Right atrium auricular region (tissue), 2 donors: ENCODE measurements around the gene ANAPC7. TPM values are rescaled to one million over a fixed set of nuclear protein-coding genes. Genes with fewer than 3 reads are reported as not detected.
A peak's percentile ranks its signal among the peaks of the same experiment; 100 is the strongest.
"Not testable (repeated sequence)": the region's sequence is repeated elsewhere in the genome, so short reads cannot be mapped to it uniquely, and the experiment has no call there.

Experiments
- DNase-seq: peaks from one replicate; pipeline ENCODE4 v3.0.0-alpha.2; 2019; ENCODE audit warnings: low spot score
- H3K27ac ChIP-seq, 2 donors: fragments of 200-600 bp; sonication (generic); 1 replicate in 1 of 2; 2 replicates in 1 of 2; pipeline ENCODE4 v1.5.1; 2016 to 2019
- H3K27me3 ChIP-seq, 2 donors: fragments of 200-600 bp; sonication (generic); one replicate each; pipeline versions ENCODE4 v1.5.1 to v1.6.0; 2017 to 2019
- H3K36me3 ChIP-seq: fragments of 200-600 bp; sonication (generic); one replicate; pipeline ENCODE4 v1.5.1; 2016
- H3K4me1 ChIP-seq, 2 donors: fragments of 200-600 bp; sonication (generic); one replicate each; pipeline versions ENCODE4 v1.5.1 to v1.6.0; 2017 to 2019
- H3K4me3 ChIP-seq, 2 donors: fragments of 200-600 bp; sonication (generic); 1 replicate in 1 of 2; 2 replicates in 1 of 2; pipeline ENCODE4 v1.5.1; 2017 to 2019; ENCODE audit warnings: mild to moderate bottlenecking in 1 of 2, moderate library complexity in 1 of 2
- H3K9me3 ChIP-seq, 2 donors: fragments of 200-600 bp; sonication (generic); one replicate each; pipeline ENCODE4 v1.5.1; 2019
- total RNA-seq, 2 donors: library from RNA; depleted of rRNA; stranded (reverse); fragments of >200 nt; gene quantifications; one replicate each; pipeline ENCODE4 v1.1.0, GENCODE V29; 2016
- TF ChIP-seq, protein P1 (sequence below), 2 donors: fragments of 200-600 bp; sonication (generic); IDR thresholded peaks; one replicate each; pipeline ENCODE4 v1.5.1; 2019; ENCODE audit warnings: antibody characterized with exemption in 2 of 2

Gene ANAPC7
- total RNA-seq, 2 donors from 2014 or later, result 30.4 to 30.9 TPM

- H3K27me3 ChIP-seq, result no peaks in the 10 kb centered on the region
- peaks cover 0 to 26% of the 10 kb centered on the region in 2 donors for H3K4me1 ChIP-seq
- no peaks in the 10 kb centered on the region for H3K9me3 ChIP-seq
- no peak for DNase-seq
- TF ChIP-seq, protein P1, sequence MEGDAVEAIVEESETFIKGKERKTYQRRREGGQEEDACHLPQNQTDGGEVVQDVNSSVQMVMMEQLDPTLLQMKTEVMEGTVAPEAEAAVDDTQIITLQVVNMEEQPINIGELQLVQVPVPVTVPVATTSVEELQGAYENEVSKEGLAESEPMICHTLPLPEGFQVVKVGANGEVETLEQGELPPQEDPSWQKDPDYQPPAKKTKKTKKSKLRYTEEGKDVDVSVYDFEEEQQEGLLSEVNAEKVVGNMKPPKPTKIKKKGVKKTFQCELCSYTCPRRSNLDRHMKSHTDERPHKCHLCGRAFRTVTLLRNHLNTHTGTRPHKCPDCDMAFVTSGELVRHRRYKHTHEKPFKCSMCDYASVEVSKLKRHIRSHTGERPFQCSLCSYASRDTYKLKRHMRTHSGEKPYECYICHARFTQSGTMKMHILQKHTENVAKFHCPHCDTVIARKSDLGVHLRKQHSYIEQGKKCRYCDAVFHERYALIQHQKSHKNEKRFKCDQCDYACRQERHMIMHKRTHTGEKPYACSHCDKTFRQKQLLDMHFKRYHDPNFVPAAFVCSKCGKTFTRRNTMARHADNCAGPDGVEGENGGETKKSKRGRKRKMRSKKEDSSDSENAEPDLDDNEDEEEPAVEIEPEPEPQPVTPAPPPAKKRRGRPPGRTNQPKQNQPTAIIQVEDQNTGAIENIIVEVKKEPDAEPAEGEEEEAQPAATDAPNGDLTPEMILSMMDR (IDR thresholded peaks at IDR 0.05), result no peak
- H3K27ac ChIP-seq, result no peak overlapping the region
- peaks cover 4% of the 10 kb centered on the region for H3K36me3 ChIP-seq
- H3K4me3 ChIP-seq, result no peak overlapping the region
Measured at GRCh38 chr12:110367181-110367864, 36.2 kb downstream of the ANAPC7 start.

GRCh38 chr12:110366321-110367142, 37.0 kb downstream of the ANAPC7 start:
- H3K4me1 ChIP-seq, result peaks cover 0 to 18% of the 10 kb centered on the region in 2 donors
- TF ChIP-seq, protein P1 (IDR thresholded peaks at IDR 0.05), result no peak
- no peaks in the 10 kb centered on the region for H3K9me3 ChIP-seq
- no peaks in the 10 kb centered on the region for H3K27me3 ChIP-seq
- H3K4me3 ChIP-seq, result no peak overlapping the region
- no peak overlapping the region for H3K27ac ChIP-seq
- H3K36me3 ChIP-seq, result no peaks in the 10 kb centered on the region
- DNase-seq, result no peak

DNA sequence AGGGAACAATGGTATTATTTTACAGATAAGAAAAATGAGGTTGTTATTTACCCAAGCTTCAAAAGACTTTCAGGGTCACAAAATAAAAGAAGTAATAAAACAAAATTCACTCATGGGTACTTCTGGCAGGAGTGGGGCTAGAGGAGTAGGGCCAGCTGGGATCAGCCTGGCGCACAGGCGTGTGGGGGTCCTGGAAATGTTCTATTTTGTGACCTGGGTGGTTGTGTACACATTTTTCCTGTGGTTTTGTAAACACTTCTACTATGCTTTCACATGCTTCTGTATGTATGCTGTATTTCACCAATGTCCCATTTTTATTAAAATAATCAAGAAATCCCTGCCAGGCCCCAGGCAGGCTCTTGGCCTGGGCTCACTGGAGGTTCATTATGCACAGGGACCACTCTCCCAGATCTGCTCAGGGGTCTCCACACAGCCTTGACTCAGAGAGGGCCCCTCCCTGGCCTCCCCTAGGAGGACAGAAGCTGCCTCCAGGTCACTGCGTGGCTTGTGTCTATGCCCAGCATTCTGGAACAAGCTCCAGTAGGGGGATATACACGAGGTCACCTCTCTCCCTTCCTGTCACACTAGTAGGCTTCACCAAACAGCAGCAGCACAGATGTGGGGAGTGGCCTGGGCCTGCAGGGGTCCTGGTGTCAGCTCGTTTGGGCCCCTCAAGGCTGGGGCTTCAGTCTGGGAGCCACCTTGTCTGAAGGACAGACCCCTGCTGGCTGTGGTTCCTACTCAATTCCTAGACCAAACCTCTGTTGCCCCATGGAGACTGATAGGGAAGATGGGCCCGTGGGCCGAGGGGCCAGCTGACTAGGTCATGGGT, 37.8 kb downstream of the ANAPC7 start:
- TF ChIP-seq, protein P1 (IDR thresholded peaks at IDR 0.05), result no peak
- Histone ChIP-seq H3K4me3 (no peak overlapping the region), H3K27ac (no peak overlapping the region), H3K27me3 (no peaks in the 10 kb centered on the region), H3K9me3 (no peaks in the 10 kb centered on the region), H3K36me3 (no peaks in the 10 kb centered on the region), H3K4me1 (peaks cover 0 to 11% of the 10 kb centered on the region in 2 donors)
- DNase-seq, result no peak

GRCh38 chr12:110361216-110361615, 42.3 kb downstream of the ANAPC7 start:
- DNase-seq, result no peak
- H3K36me3 ChIP-seq, result no peaks in the 10 kb centered on the region
- no peaks in the 10 kb centered on the region for H3K4me1 ChIP-seq
- H3K27ac ChIP-seq, result no peak overlapping the region
- TF ChIP-seq, protein P1 (IDR thresholded peaks at IDR 0.05), result no peak
- no peaks in the 10 kb centered on the region for H3K9me3 ChIP-seq
- no peaks in the 10 kb centered on the region for H3K27me3 ChIP-seq
- no peak overlapping the region for H3K4me3 ChIP-seq

DNA sequence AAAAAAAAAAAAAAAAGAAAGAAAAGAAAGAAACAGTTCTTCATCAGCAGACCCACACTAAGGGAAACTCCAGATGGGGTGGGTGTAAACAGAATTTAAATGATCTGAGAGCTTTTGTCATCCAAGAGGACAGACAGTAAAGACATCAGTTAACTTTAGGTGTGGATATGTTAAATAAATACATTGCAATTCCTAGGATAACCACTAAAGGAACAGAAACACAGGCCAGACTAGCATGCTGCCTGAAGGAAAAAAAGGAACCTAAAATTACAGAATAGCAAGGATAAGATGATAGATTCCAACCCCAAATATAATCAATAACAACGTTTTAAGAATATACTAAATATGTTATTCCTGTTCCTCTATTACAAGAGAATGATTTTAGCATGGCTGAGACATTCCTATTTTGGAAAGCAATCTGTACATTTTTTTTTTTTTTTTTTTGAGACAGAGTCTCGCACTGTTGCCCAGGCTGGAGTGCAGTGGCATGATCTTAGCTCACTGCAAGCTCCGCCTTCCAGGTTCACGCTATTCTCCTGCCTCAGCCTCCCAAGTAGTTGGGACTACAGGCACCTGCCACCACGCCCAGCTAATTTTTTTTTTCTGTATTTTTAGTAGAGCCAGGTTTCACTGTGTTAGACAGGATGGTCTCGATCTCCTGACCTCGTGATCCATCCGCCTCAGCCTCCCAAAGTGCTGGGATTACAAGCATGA, 45.0 kb downstream of the ANAPC7 start:
- H3K4me1 ChIP-seq, H3K27me3 ChIP-seq, H3K36me3 ChIP-seq, H3K9me3 ChIP-seq, H3K27ac ChIP-seq, H3K4me3 ChIP-seq, DNase-seq: not testable (repeated sequence)
- TF ChIP-seq, protein P1 (IDR thresholded peaks at IDR 0.05), result peak in 1 of 2 donors; percentile 31
